GM19035 (cell line): ENCODE data around the gene SERPINB12.

Experiments used
- ATAC-seq: cut with Tn5 transposase; IDR thresholded peaks from one replicate; pipeline ENCODE4 v1.9.1; 2021; ENCODE audit not compliant: unreplicated experiment

Gene SERPINB12

DNA sequence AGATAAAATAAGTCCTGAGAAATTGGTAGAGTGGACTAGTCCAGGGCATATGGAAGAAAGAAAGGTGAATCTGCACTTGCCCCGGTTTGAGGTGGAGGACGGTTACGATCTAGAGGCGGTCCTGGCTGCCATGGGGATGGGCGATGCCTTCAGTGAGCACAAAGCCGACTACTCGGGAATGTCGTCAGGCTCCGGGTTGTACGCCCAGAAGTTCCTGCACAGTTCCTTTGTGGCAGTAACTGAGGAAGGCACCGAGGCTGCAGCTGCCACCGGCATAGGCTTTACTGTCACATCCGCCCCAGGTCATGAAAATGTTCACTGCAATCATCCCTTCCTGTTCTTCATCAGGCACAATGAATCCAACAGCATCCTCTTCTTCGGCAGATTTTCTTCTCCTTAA is 54.8 kb downstream of the SERPINB12 start:
- no peak for ATAC-seq

- ATAC-seq = no peak
Measured at GRCh38 chr18:63603355-63603754, 61.2 kb downstream of the SERPINB12 start.

GRCh38 chr18:63603772-63604171 is 61.6 kb downstream of the SERPINB12 start:
- peak; percentile 96 for ATAC-seq

GRCh38 chr18:63604791-63605567 is 62.8 kb downstream of the SERPINB12 start:
- no peak for ATAC-seq

DNA sequence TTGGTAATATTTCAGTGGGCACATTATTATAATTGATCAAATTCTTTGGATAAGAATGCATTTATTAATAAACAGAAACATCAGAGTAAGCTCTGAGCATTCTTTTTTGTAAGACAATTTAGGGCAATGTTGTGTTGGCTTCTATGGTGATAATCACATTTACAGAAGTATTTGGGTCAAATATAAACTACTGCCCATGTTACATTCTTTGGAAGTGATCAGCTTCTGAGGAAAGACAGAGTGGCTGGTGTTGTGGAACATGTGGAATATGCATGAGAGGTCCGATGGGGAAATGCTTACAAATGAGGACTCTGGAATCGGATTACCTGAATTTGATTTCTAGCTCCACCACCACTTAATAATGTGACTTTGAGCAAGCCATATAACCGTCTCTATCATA is 64.4 kb downstream of the SERPINB12 start:
- ATAC-seq = no peak

DNA sequence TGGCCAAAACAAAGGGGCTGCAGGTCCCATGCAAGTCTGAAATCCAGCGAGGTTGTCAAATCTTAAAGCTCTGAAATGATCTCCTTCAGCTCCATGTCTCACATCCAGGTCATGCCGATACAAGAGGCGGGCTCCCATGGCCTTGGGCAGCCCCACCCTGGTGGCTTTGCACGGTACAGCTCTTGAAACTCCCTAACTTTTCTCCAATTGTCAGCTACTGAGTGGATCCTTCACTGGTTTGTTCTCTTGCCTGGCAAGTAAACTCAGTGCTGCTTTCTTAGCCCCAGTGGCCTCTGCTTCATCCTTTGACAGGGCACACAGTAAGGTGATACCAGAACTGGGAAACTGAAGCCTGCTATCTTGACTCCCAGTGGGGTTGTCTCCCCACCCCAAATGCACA is 71.3 kb downstream of the SERPINB12 start:
- no peak for ATAC-seq

DNA sequence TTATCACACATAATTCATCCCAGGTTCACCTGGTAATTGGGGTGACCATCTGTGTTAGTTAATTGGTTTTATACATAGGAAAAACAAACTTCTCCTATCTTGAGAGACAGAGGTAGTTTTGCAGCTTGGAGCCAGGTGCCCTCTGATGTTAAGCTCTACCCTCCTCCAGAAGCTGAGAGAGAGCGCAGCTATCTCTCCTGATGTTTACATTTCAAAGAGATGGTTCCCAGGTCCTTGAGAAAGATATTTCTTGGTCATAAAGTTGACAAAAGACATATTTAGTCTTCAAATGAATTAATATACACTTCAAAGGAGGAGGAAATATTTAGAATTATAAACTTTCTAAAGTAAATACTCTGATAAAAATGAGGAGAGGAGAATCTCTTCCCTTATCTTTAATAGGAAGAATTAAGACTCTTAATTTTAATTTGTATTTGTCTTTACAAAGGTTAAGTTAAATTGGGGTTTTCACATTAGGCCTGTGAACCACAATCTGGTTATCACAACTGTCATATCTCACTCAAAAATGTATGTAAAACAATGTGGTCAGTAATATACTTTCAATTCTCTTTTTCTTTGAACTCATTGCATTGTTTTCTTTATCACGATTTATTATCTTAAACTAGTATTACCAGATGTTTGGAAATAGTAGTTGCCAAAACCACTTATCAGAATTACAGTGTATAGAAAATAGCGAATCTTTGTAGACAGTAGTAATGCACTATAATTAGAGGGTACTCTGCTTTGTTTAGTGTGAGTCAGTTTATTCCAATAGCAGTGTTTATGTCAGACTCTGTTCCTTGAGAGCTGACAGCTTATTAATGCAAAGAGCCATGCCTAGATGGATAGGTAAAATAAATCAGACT is 75.1 kb downstream of the SERPINB12 start:
- peak; percentile 82 for ATAC-seq

GRCh38 chr18:63617915-63618234 is 75.7 kb downstream of the SERPINB12 start:
- no peak for ATAC-seq
